Measurements from ENCODE around the gene SH3GL2.

GRCh38 chr9:17628624-17629023, 49.8 kb downstream of the SH3GL2 start:
- TF ChIP-seq ZNF274 (IDR thresholded peaks at IDR 0.05; ENCODE audit: borderline replicate concordance, low read depth, low read length) (no peak), CTCF (IDR thresholded peaks at IDR 0.05 in 2 of 3, conservative IDR thresholded peaks at IDR 0.05 in 1 of 3; ENCODE audit: insufficient read depth in 2 of 3, low read depth in 1 of 3, low read length in 3 of 3) (no peak), BCLAF1 (IDR thresholded peaks at IDR 0.05; ENCODE audit: borderline replicate concordance in 1 of 2, control insufficient read depth in 1 of 2, low read depth in 2 of 2, low read length in 1 of 2) (no peak), NCOA6 (IDR thresholded peaks at IDR 0.05) (no peak), ZNF232 (CRISPR knock-in tag; IDR thresholded peaks at IDR 0.05) (no peak), CBX3 (IDR thresholded peaks at IDR 0.05; ENCODE audit: borderline replicate concordance in 1 of 2, low read length in 2 of 2) (no peak), SRSF9 (IDR thresholded peaks at IDR 0.05; ENCODE audit: borderline replicate concordance, low read depth, low read length) (no peak), PKNOX1 (IDR thresholded peaks at IDR 0.05) (no peak), ZNF280B (CRISPR knock-in tag; IDR thresholded peaks at IDR 0.05) (no peak), JUN (IDR thresholded peaks at IDR 0.05; ENCODE audit: borderline replicate concordance, low read depth, low read length) (no peak), JUN (CRISPR knock-in tag; IDR thresholded peaks at IDR 0.05; ENCODE audit: borderline replicate concordance) (no peak), BRF1 (IDR thresholded peaks at IDR 0.05; ENCODE audit: borderline replicate concordance, extremely low read depth, insufficient read length) (no peak)
